Thoracic aorta (tissue), 2 donors: ENCODE measurements around the gene COMMD10. TPM values are rescaled to one million over a fixed set of nuclear protein-coding genes. Genes with fewer than 3 reads are reported as not detected.

Source experiments
- ATAC-seq: fragments of 150-250 bp; one replicate; pipeline ENCODE4 v1.8.0; 2017; ENCODE audit warnings: low read depth; ENCODE audit not compliant: insufficient number of reproducible peaks, low FRiP score
- DNase-seq: peaks from one replicate; pipeline ENCODE4 v3.0.0-alpha.2; 2020; ENCODE audit warnings: low spot score
- H3K27ac ChIP-seq, 2 donors: fragments of 200-600 bp; sonication (generic); 1 replicate in 1 of 2; 2 replicates in 1 of 2; pipeline ENCODE4 v1.5.1; 2016; ENCODE audit warnings: mild to moderate bottlenecking in 2 of 2, moderate library complexity in 2 of 2
- H3K27me3 ChIP-seq: fragments of 200-600 bp; sonication (generic); replicated peaks from 2 replicates; pipeline ENCODE4 v1.6.0; 2016; ENCODE audit warnings: mild to moderate bottlenecking; ENCODE audit not compliant: insufficient read depth
- H3K36me3 ChIP-seq: fragments of 200-600 bp; sonication (generic); one replicate; pipeline ENCODE4 v1.5.1; 2016
- H3K4me1 ChIP-seq, 2 donors: fragments of 200-600 bp; sonication (generic); 1 replicate in 1 of 2; 2 replicates in 1 of 2; pipeline versions ENCODE4 v1.5.1 to v1.6.0; 2016; ENCODE audit warnings: low read depth in 2 of 2, mild to moderate bottlenecking in 1 of 2; ENCODE audit not compliant: control insufficient read depth in 1 of 2
- H3K4me3 ChIP-seq: fragments of 200-600 bp; sonication (generic); 2 replicates; pipeline ENCODE4 v1.5.1; 2016; ENCODE audit warnings: mild to moderate bottlenecking
- H3K9me3 ChIP-seq: fragments of 200-600 bp; sonication (generic); 2 replicates; pipeline ENCODE4 v1.5.1; 2016
- total RNA-seq, 2 donors: library from RNA; depleted of rRNA; stranded (reverse); fragments of >200 nt; gene quantifications; one replicate each; pipeline versions ENCODE4 v1.1.0 to v1.2.3, GENCODE V29; 2016
- TF ChIP-seq, protein P1 (sequence below): fragments of 200-600 bp; sonication (generic); IDR thresholded peaks from one replicate; pipeline ENCODE4 v1.5.1; 2019; ENCODE audit warnings: antibody characterized with exemption

COMMD10 gene
- total RNA-seq, 2 donors from 2014 or later, result 12.6 to 21.6 TPM

- Histone ChIP-seq H3K9me3 (peaks cover 14% of the 10 kb centered on the region), H3K4me3 (no peak overlapping the region), H3K4me1 (no peaks in the 10 kb centered on the region), H3K27me3 (no peaks in the 10 kb centered on the region), H3K36me3 (no peaks in the 10 kb centered on the region), H3K27ac (no peak overlapping the region)
- ATAC-seq (no peak), DNase-seq (no peak)
- TF ChIP-seq, protein P1, sequence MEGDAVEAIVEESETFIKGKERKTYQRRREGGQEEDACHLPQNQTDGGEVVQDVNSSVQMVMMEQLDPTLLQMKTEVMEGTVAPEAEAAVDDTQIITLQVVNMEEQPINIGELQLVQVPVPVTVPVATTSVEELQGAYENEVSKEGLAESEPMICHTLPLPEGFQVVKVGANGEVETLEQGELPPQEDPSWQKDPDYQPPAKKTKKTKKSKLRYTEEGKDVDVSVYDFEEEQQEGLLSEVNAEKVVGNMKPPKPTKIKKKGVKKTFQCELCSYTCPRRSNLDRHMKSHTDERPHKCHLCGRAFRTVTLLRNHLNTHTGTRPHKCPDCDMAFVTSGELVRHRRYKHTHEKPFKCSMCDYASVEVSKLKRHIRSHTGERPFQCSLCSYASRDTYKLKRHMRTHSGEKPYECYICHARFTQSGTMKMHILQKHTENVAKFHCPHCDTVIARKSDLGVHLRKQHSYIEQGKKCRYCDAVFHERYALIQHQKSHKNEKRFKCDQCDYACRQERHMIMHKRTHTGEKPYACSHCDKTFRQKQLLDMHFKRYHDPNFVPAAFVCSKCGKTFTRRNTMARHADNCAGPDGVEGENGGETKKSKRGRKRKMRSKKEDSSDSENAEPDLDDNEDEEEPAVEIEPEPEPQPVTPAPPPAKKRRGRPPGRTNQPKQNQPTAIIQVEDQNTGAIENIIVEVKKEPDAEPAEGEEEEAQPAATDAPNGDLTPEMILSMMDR, result no peak
These were observed 206.4 kb downstream of the COMMD10 start for GRCh38 chr5:116291271-116291670.

DNA sequence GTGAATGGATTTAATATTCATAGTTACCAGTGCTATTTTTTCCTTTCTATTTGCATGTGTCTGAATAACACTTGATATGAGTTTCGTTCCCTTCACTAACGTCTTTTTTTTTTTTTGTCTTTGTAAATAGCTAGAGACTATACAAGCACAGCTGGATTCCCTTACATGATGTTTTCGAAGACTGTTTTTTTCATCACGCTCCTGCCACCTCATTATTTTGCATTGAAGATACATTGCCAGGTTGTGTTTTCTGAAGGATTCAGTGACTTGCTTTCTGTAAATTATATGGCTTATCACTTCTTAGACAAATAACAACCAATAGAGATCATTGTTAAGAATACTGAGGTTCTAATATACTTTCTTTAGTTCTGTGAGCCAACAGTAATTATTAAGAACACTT is 207.5 kb downstream of the COMMD10 start:
- Histone ChIP-seq H3K27me3 (no peaks in the 10 kb centered on the region), H3K36me3 (no peaks in the 10 kb centered on the region), H3K27ac (no peak overlapping the region), H3K9me3 (peaks cover 13% of the 10 kb centered on the region), H3K4me1 (no peaks in the 10 kb centered on the region), H3K4me3 (no peak overlapping the region)
- DNase-seq, result no peak
- TF ChIP-seq, protein P1, result no peak
- ATAC-seq, result no peak

- no peaks in the 10 kb centered on the region for H3K27me3 ChIP-seq
- H3K9me3 ChIP-seq, result peaks cover 14% of the 10 kb centered on the region
- ATAC-seq, result no peak
- no peaks in the 10 kb centered on the region for H3K4me1 ChIP-seq
- H3K4me3 ChIP-seq, result no peak overlapping the region
- no peak for DNase-seq
- TF ChIP-seq, protein P1, result no peak
- no peak overlapping the region for H3K27ac ChIP-seq
- peaks cover 10% of the 10 kb centered on the region for H3K36me3 ChIP-seq
These were observed 211.7 kb downstream of the COMMD10 start for GRCh38 chr5:116296335-116297072.

- Histone ChIP-seq H3K4me3 (no peak overlapping the region), H3K4me1 (no peaks in the 10 kb centered on the region), H3K36me3 (peaks cover 10% of the 10 kb centered on the region), H3K27ac (no peak overlapping the region), H3K9me3 (peaks cover 14% of the 10 kb centered on the region), H3K27me3 (no peaks in the 10 kb centered on the region)
- TF ChIP-seq, protein P1, result no peak
- ATAC-seq (no peak), DNase-seq (no peak)
These were observed 212.5 kb downstream of the COMMD10 start for GRCh38 chr5:116297296-116297814.

GRCh38 chr5:116299746-116300640 is 215.2 kb downstream of the COMMD10 start:
- H3K4me3 ChIP-seq, result no peak overlapping the region
- TF ChIP-seq, protein P1, result no peak
- peaks cover 14% of the 10 kb centered on the region for H3K9me3 ChIP-seq
- ATAC-seq, result no peak
- H3K4me1 ChIP-seq, result no peaks in the 10 kb centered on the region
- H3K27me3 ChIP-seq, result no peaks in the 10 kb centered on the region
- no peak overlapping the region for H3K27ac ChIP-seq
- H3K36me3 ChIP-seq, result peaks cover 18% of the 10 kb centered on the region
- DNase-seq, result no peak
